GM12801 (cell line): ENCODE results near the gene DPYD.

Experiments
- CTCF ChIP-seq: IDR thresholded peaks from one replicate; pipeline ENCODE4 v1.5.1; 2011; ENCODE audit warnings: control low read depth; ENCODE audit not compliant: insufficient read length; ENCODE audit errors: extremely low read depth

Gene DPYD

GRCh38 chr1:97196825-97197516 lies 723.9 kb downstream of the DPYD start:
- TF ChIP-seq CTCF: no peak

GRCh38 chr1:97192872-97193572 lies 727.8 kb downstream of the DPYD start:
- no peak for TF ChIP-seq CTCF

- TF ChIP-seq CTCF: no peak
Observed at GRCh38 chr1:97190326-97190725, 730.5 kb downstream of the DPYD start.

- TF ChIP-seq CTCF: no peak
Observed at GRCh38 chr1:97186381-97186780, 734.5 kb downstream of the DPYD start.

GRCh38 chr1:97174039-97174704 lies 746.7 kb downstream of the DPYD start:
- no peak for TF ChIP-seq CTCF

- no peak for TF ChIP-seq CTCF
Observed at GRCh38 chr1:97170300-97170699, 750.5 kb downstream of the DPYD start.

GRCh38 chr1:97168056-97168455 lies 752.8 kb downstream of the DPYD start:
- TF ChIP-seq CTCF: no peak
